Hepatocyte (in vitro differentiated cells): ENCODE data around the gene STAC3. TPM values are rescaled to one million over a fixed set of nuclear protein-coding genes. Genes with fewer than 3 reads are reported as not detected.

ENCODE experiments used
- DNase-seq: peaks from one replicate; pipeline ENCODE4 v3.0.0-alpha.2; 2016; ENCODE audit warnings: low spot score
- H2AFZ ChIP-seq: fragments of 200-600 bp; sonication (generic); 2 replicates; pipeline ENCODE4 v1.6.0; 2016; ENCODE audit warnings: antibody characterized with exemption, mild to moderate bottlenecking
- H3K27ac ChIP-seq: fragments of 200-600 bp; sonication (generic); 2 replicates; pipeline ENCODE4 v1.5.1; 2016; ENCODE audit warnings: mild to moderate bottlenecking
- H3K27me3 ChIP-seq: fragments of 200-600 bp; sonication (generic); 2 replicates; pipeline ENCODE4 v1.6.1; 2016
- H3K36me3 ChIP-seq: fragments of 200-600 bp; sonication (generic); replicated peaks from 2 replicates; pipeline ENCODE4 v1.5.1; 2016; ENCODE audit warnings: low read depth; ENCODE audit not compliant: insufficient read depth
- H3K4me1 ChIP-seq: fragments of 200-600 bp; sonication (generic); 2 replicates; pipeline ENCODE4 v1.5.1; 2016; ENCODE audit warnings: mild to moderate bottlenecking, moderate library complexity; ENCODE audit not compliant: insufficient read depth
- H3K4me2 ChIP-seq: fragments of 200-600 bp; sonication (generic); 2 replicates; pipeline ENCODE4 v1.6.0; 2016
- H3K4me3 ChIP-seq: fragments of 200-600 bp; sonication (generic); 2 replicates; pipeline ENCODE4 v1.5.1; 2016; ENCODE audit warnings: mild to moderate bottlenecking
- H3K79me2 ChIP-seq: fragments of 200-600 bp; sonication (generic); 2 replicates; pipeline ENCODE4 v1.6.0; 2017; ENCODE audit warnings: mild to moderate bottlenecking
- H3K9me2 ChIP-seq: fragments of 200-600 bp; sonication (generic); replicated peaks from 2 replicates; pipeline ENCODE4 v1.6.0; 2017; ENCODE audit warnings: mild to moderate bottlenecking; ENCODE audit not compliant: insufficient read depth
- H3K9me3 ChIP-seq: fragments of 200-600 bp; sonication (generic); 2 replicates; pipeline ENCODE4 v1.5.1; 2016; ENCODE audit warnings: low read depth, mild to moderate bottlenecking
- H4K20me1 ChIP-seq: fragments of 200-600 bp; sonication (generic); 2 replicates; pipeline ENCODE4 v1.6.0; 2016; ENCODE audit warnings: mild to moderate bottlenecking; ENCODE audit not compliant: insufficient read depth, poor library complexity, severe bottlenecking
- EZH2 ChIP-seq: fragments of 200-600 bp; sonication (generic); IDR thresholded peaks from 2 replicates; pipeline ENCODE4 v1.6.1; 2016; ENCODE audit warnings: antibody characterized with exemption, mild to moderate bottlenecking, borderline replicate concordance
- EZH2phosphoT487 ChIP-seq: fragments of 200-600 bp; sonication (generic); IDR thresholded peaks from one replicate; pipeline ENCODE4 v1.6.1; 2018; ENCODE audit warnings: antibody characterized with exemption, mild to moderate bottlenecking, low read depth, moderate library complexity; ENCODE audit not compliant: unreplicated experiment, severe bottlenecking
- WGBS: methylation state at CpG from one replicate; pipeline ENCODE4 v1.1.6; 2016; ENCODE audit warnings: low lambda C conversion rate; ENCODE audit errors: missing lambda C conversion rate; 5-methylcytosine and 5-hydroxymethylcytosine counted together
- polyA plus RNA-seq: library from polyadenylated mRNA; unstranded; fragments of >200 nt; fragmentation: Nextera tagmentation; extraction: Ambion mirVana; gene quantifications from 2 replicates; pipeline ENCODE4 v1.2.1, GENCODE V29; 2016
- total RNA-seq: library from RNA; depleted of rRNA; stranded (reverse); fragments of >200 nt; gene quantifications from 2 replicates; pipeline ENCODE4 v1.2.3, GENCODE V29; 2014
- TF ChIP-seq, protein P1 (sequence below): fragments of 200-600 bp; sonication (generic); IDR thresholded peaks from 2 replicates; pipeline ENCODE4 v1.5.1; 2016; ENCODE audit warnings: antibody characterized with exemption, mild to moderate bottlenecking; ENCODE audit not compliant: poor library complexity

The STAC3 gene
- total and polyA plus RNA-seq, 2 experiments from 2014 or later = 0.23 to 0.83 TPM

GRCh38 chr12:57242329-57242690, 8.7 kb downstream of the STAC3 start:
- H2AFZ ChIP-seq = no peak overlapping the region
- H3K9me2 ChIP-seq = no peaks in the 10 kb centered on the region
- no peaks in the 10 kb centered on the region for H3K9me3 ChIP-seq
- WGBS = 7% methylated on average over 14 of the region's 18 CpGs
- TF ChIP-seq EZH2 (no peak), EZH2phosphoT487 (no peak)
- TF ChIP-seq, protein P1, sequence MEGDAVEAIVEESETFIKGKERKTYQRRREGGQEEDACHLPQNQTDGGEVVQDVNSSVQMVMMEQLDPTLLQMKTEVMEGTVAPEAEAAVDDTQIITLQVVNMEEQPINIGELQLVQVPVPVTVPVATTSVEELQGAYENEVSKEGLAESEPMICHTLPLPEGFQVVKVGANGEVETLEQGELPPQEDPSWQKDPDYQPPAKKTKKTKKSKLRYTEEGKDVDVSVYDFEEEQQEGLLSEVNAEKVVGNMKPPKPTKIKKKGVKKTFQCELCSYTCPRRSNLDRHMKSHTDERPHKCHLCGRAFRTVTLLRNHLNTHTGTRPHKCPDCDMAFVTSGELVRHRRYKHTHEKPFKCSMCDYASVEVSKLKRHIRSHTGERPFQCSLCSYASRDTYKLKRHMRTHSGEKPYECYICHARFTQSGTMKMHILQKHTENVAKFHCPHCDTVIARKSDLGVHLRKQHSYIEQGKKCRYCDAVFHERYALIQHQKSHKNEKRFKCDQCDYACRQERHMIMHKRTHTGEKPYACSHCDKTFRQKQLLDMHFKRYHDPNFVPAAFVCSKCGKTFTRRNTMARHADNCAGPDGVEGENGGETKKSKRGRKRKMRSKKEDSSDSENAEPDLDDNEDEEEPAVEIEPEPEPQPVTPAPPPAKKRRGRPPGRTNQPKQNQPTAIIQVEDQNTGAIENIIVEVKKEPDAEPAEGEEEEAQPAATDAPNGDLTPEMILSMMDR = no peak
- H3K4me1 ChIP-seq = peaks cover 59% of the 10 kb centered on the region
- no peak for DNase-seq
- no peaks in the 10 kb centered on the region for H3K79me2 ChIP-seq
- peaks cover 5% of the 10 kb centered on the region for H4K20me1 ChIP-seq
- H3K4me2 ChIP-seq = peak overlapping the region; percentile 100
- H3K4me3 ChIP-seq = peak overlapping the region; percentile 71
- H3K27ac ChIP-seq = no peak overlapping the region
- no peaks in the 10 kb centered on the region for H3K36me3 ChIP-seq
- peaks cover 56% of the 10 kb centered on the region for H3K27me3 ChIP-seq

DNA sequence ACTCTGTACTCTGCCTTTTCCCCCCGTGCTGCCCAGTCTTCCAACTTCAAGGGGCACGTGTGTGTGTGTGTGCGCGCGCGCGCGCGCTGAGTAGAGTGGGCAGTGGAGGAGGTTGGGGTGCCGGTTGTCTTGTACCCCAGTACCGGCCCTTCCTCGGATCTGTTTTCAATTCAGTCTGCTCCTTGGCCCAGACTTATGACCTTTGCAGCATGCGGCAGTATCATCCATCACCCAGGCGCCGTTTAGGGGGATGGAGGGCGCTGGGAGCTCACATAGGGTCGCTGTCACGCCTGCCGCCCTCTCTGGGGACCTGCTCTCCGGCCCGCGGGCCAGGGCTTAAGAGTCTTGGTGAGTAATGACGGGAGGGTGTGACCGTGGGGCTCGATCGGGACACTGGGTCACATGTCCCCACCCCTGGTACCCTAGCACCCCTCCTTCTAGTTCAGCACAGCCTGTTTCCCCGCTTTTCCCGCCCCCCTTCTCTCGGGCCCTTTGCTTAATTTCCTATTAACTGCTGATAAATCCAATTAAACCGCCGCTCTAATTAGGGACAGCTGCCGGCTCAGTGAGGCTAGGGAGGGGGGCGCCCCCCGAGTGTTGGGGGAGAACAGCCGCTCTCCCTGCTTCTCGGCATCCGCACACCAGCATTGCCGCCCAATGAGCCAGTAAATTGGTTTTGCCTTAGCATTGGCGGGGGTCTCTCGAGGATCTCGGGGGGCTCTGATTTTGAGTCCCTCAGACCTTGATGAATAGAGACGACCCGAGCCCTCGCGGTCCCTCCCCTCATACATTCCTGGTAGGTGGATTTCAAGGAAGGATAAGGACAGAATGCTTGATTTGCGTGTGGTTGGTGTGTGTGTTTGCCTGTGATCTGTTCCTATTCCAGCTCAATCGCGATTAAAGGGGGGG, 9.3 kb downstream of the STAC3 start:
- Histone ChIP-seq H3K4me3 (no peak overlapping the region), H3K27ac (no peak overlapping the region), H4K20me1 (peaks cover 5% of the 10 kb centered on the region), H3K4me2 (peak overlapping the region; percentile 100), H2AFZ (no peak overlapping the region), H3K9me2 (no peaks in the 10 kb centered on the region), H3K36me3 (no peaks in the 10 kb centered on the region), H3K9me3 (no peaks in the 10 kb centered on the region), H3K4me1 (peaks cover 59% of the 10 kb centered on the region), H3K27me3 (peaks cover 63% of the 10 kb centered on the region), H3K79me2 (no peaks in the 10 kb centered on the region)
- TF ChIP-seq EZH2phosphoT487 = no peak
- no peak for TF ChIP-seq EZH2
- TF ChIP-seq, protein P1 = no peak
- no peak for DNase-seq
- 17% methylated on average over 48 of the region's 48 CpGs for WGBS

DNA sequence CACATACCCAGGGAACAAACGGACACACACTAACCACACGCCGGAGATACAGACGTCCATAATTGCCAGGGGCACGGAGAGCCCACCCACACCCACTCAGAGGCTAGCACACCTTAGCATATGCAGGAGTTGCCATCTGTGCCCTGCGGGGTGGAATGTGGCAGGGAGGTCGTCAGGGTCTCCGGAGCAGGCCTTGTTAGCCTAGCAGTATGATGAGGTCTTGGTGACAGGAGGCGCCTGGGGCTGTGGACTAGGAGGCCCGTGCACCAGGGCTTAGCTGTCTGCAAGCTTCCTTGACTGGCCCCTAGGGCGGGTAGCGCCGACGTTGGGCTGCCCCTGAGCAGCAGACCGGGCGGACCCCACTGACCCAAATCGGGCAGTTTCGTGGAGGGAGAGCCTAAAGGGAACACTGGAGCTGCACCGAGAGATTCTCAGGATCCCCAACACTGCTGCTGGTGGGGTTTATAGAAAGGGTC, 10.0 kb downstream of the STAC3 start:
- Histone ChIP-seq H3K9me2 (no peaks in the 10 kb centered on the region), H2AFZ (no peak overlapping the region), H3K4me2 (peak overlapping the region; percentile 100), H3K4me3 (peak overlapping the region; percentile 52), H4K20me1 (peaks cover 5% of the 10 kb centered on the region), H3K36me3 (no peaks in the 10 kb centered on the region), H3K79me2 (no peaks in the 10 kb centered on the region), H3K27me3 (peaks cover 70% of the 10 kb centered on the region), H3K27ac (no peak overlapping the region), H3K4me1 (peaks cover 59% of the 10 kb centered on the region), H3K9me3 (no peaks in the 10 kb centered on the region)
- DNase-seq = no peak
- 15% methylated on average over 19 of the region's 19 CpGs for WGBS
- no peak for TF ChIP-seq EZH2phosphoT487
- TF ChIP-seq, protein P1 = no peak
- TF ChIP-seq EZH2 = peak; percentile 31
